ENCODE results near the gene MGRN1.

- TF ChIP-seq, protein P1, sequence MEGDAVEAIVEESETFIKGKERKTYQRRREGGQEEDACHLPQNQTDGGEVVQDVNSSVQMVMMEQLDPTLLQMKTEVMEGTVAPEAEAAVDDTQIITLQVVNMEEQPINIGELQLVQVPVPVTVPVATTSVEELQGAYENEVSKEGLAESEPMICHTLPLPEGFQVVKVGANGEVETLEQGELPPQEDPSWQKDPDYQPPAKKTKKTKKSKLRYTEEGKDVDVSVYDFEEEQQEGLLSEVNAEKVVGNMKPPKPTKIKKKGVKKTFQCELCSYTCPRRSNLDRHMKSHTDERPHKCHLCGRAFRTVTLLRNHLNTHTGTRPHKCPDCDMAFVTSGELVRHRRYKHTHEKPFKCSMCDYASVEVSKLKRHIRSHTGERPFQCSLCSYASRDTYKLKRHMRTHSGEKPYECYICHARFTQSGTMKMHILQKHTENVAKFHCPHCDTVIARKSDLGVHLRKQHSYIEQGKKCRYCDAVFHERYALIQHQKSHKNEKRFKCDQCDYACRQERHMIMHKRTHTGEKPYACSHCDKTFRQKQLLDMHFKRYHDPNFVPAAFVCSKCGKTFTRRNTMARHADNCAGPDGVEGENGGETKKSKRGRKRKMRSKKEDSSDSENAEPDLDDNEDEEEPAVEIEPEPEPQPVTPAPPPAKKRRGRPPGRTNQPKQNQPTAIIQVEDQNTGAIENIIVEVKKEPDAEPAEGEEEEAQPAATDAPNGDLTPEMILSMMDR (IDR thresholded peaks at IDR 0.05; ENCODE audit: poor library complexity), result no peak
- TF ChIP-seq EZH2 (IDR thresholded peaks at IDR 0.05; ENCODE audit: borderline replicate concordance), result no peak
- TF ChIP-seq EZH2phosphoT487 (IDR thresholded peaks at IDR 0.05; ENCODE audit: low read depth, severe bottlenecking, unreplicated experiment), result no peak
These were observed 40.7 kb upstream of the MGRN1 start for GRCh38 chr16:4583906-4584305.

Measured in hepatocyte (in vitro differentiated cells).